GM23248 (cell line): Measurements from ENCODE around the gene FAM110D.

Experiments used
- EZH2 ChIP-seq: fragments of 200-600 bp; sonication (generic); IDR thresholded peaks from 2 replicates; pipeline ENCODE4 v1.6.1; 2018; ENCODE audit warnings: antibody characterized with exemption, mild to moderate bottlenecking; ENCODE audit not compliant: insufficient read depth, poor library complexity, severe bottlenecking
- EZH2phosphoT487 ChIP-seq: fragments of 200-600 bp; sonication (generic); IDR thresholded peaks from 2 replicates; pipeline ENCODE4 v1.6.1; 2018; ENCODE audit warnings: antibody characterized with exemption, moderate library complexity, mild to moderate bottlenecking, low read depth; ENCODE audit not compliant: insufficient read depth

DNA sequence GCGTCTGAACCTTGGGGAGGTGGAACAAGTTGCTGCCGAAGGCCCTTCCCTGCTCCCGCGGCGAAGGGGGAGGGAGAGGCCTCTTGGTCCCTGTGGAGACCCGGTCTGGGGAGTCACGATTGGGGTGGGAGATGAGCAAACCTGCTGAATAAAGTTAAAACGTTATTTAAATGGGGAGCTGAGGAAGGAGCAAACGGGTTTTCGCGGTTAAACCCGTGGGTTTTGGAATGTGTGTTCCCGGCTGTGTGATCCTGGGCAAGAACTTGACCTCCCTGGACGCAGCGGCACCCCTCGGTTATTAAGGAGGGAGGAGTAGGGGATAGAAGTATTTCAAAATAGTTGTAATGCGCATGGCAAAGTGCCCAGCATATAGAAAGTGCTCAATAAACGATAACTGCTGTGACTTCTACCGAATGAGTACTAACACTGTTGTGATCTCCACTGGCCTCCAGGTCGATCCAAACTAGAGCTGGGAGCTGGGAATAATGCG, 3.4 kb downstream of the FAM110D start:
- TF ChIP-seq EZH2 = no peak
- TF ChIP-seq EZH2phosphoT487 = no peak
